A673 (cell line): ENCODE data around the gene LAMA5. TPM values are rescaled to one million over a fixed set of nuclear protein-coding genes. Genes with fewer than 3 reads are reported as not detected.

Experiments used
- BruUV-seq: library from RNA; stranded (reverse); fragments of 400-500 nt; replicated peaks from 2 replicates; lab custom pipeline; 2021; lab: Mats Ljungman, UMichigan
- CTCF ChIA-PET: fragments of 300-600 bp; sonication (Branson Sonifier 250); formaldehyde crosslinking; loops from one replicate; lab custom pipeline; 2022; ENCODE audit warnings: antibody characterized with exemption; lab: Charles Lee
- POLR2A ChIA-PET: fragments of 300-600 bp; sonication (Branson Sonifier 250); formaldehyde crosslinking; loops from one replicate; lab custom pipeline; 2022; ENCODE audit warnings: antibody characterized with exemption; ENCODE audit not compliant: low non-redundant PET; lab: Charles Lee
- DNase-seq: peaks from one replicate; pipeline ENCODE4 v3.0.0-alpha.2; 2015; ENCODE audit warnings: low spot score
- H3K27ac ChIP-seq: fragments of 200-600 bp; sonication (generic); 2 replicates; pipeline ENCODE4 v1.5.1; 2016; ENCODE audit warnings: mixed run types, low read depth, mild to moderate bottlenecking, mixed read lengths, antibody characterized with exemption, low read length; ENCODE audit not compliant: poor library complexity, severe bottlenecking
- H3K27me3 ChIP-seq: fragments of 200-600 bp; sonication (generic); replicated peaks from 2 replicates; pipeline ENCODE4 v1.6.1; 2017; ENCODE audit warnings: mixed run types, low read depth, mild to moderate bottlenecking, mixed read lengths, antibody characterized with exemption, low read length; ENCODE audit not compliant: insufficient read depth, poor library complexity
- H3K36me3 ChIP-seq: fragments of 200-600 bp; sonication (generic); 2 replicates; pipeline ENCODE4 v1.6.1; 2016; ENCODE audit warnings: mixed run types, mild to moderate bottlenecking, mixed read lengths, antibody characterized with exemption, low read length; ENCODE audit not compliant: insufficient read depth, poor library complexity, severe bottlenecking
- H3K4me1 ChIP-seq: fragments of 200-600 bp; sonication (generic); 2 replicates; pipeline ENCODE4 v1.6.1; 2017; ENCODE audit warnings: mixed run types, mild to moderate bottlenecking, mixed read lengths, antibody characterized with exemption, low read length; ENCODE audit not compliant: insufficient read depth, poor library complexity, severe bottlenecking
- H3K4me3 ChIP-seq: fragments of 200-600 bp; sonication (generic); 2 replicates; pipeline ENCODE4 v1.5.1; 2016; ENCODE audit warnings: low read depth, mixed run types, mild to moderate bottlenecking, mixed read lengths, low read length; ENCODE audit not compliant: poor library complexity, severe bottlenecking
- H3K9me3 ChIP-seq: fragments of 200-600 bp; sonication (generic); 2 replicates; pipeline ENCODE4 v1.6.1; 2016; ENCODE audit warnings: mixed run types, low read depth, mild to moderate bottlenecking, mixed read lengths, antibody characterized with exemption, low read length; ENCODE audit not compliant: poor library complexity, severe bottlenecking
- CTCF ChIP-seq: fragments of 300-800, 200-600 bp; sonication (generic); conservative IDR thresholded peaks from 2 replicates; pipeline ENCODE4 v1.5.1; 2017; ENCODE audit warnings: low read depth, mild to moderate bottlenecking, antibody characterized with exemption, low read length, moderate library complexity, mixed read lengths
- EZH2 ChIP-seq: fragments of 200-600 bp; sonication (generic); IDR thresholded peaks from 2 replicates; pipeline ENCODE4 v1.6.1; 2017; ENCODE audit warnings: borderline replicate concordance, low read depth, mild to moderate bottlenecking, mixed read lengths, antibody characterized with exemption, low read length; ENCODE audit not compliant: poor library complexity, severe bottlenecking
- intact Hi-C: fragments of 100-400 bp; cut with micrococcal nuclease; formaldehyde crosslinking; loops from one replicate; pipeline ENCODE4 v1.10.0; 2022; ENCODE audit not compliant: unreplicated experiment
- total RNA-seq: library from RNA; stranded (reverse); gene quantifications from 2 replicates; pipeline ENCODE4 v1.2.3, GENCODE V29; 2021

The LAMA5 gene
- total RNA-seq, 1 experiment from 2014 or later = 4.2 TPM

- H3K27me3 ChIP-seq = peaks cover 23% of the 10 kb centered on the region
- no TSS peak for BruUV-seq
- ChIA-PET CTCF (interaction anchor here (1.2 kb wide), 1 partner anchor 12 kb away, joined by 4 read pairs; no protein-coding TSS in a partner anchor), POLR2A (no interaction called here)
- no peak overlapping the region for H3K4me3 ChIP-seq
- no peaks in the 10 kb centered on the region for H3K36me3 ChIP-seq
- H3K9me3 ChIP-seq = no peaks in the 10 kb centered on the region
- TF ChIP-seq EZH2 = no peak
- peaks cover 29% of the 10 kb centered on the region for H3K4me1 ChIP-seq
- H3K27ac ChIP-seq = no peak overlapping the region
- no peak for DNase-seq
- intact Hi-C loops = no loop called here
Measured at GRCh38 chr20:62370115-62370806, 3.1 kb upstream of the LAMA5 start.

- ChIA-PET CTCF (interaction anchor here (1.2 kb wide), 1 partner anchor 13 kb away, joined by 4 read pairs; no protein-coding TSS in a partner anchor), POLR2A (no interaction called here)
- H3K27ac ChIP-seq = no peak overlapping the region
- no peaks in the 10 kb centered on the region for H3K9me3 ChIP-seq
- intact Hi-C loops = no loop called here
- TF ChIP-seq CTCF = no peak
- peaks cover 29% of the 10 kb centered on the region for H3K4me1 ChIP-seq
- peaks cover 23% of the 10 kb centered on the region for H3K27me3 ChIP-seq
- DNase-seq = no peak
- H3K4me3 ChIP-seq = no peak overlapping the region
- BruUV-seq = no TSS peak
- no peaks in the 10 kb centered on the region for H3K36me3 ChIP-seq
Measured at GRCh38 chr20:62369815-62370114, 2.7 kb upstream of the LAMA5 start.

- Histone ChIP-seq H3K4me1 (peaks cover 29% of the 10 kb centered on the region), H3K27me3 (peaks cover 23% of the 10 kb centered on the region), H3K9me3 (no peaks in the 10 kb centered on the region), H3K27ac (no peak overlapping the region), H3K36me3 (no peaks in the 10 kb centered on the region), H3K4me3 (no peak overlapping the region)
- no peak for DNase-seq
- intact Hi-C loops = no loop called here
- BruUV-seq = no TSS peak
- peak; percentile 36; the same call in 1 of the 2 replicates for TF ChIP-seq CTCF
- TF ChIP-seq EZH2 = no peak
- CTCF ChIA-PET = interaction anchor here (1.2 kb wide), 1 partner anchor 14 kb away, joined by 4 read pairs; no protein-coding TSS in a partner anchor
- POLR2A ChIA-PET = no interaction called here
Measured at GRCh38 chr20:62368976-62369814, 2.1 kb upstream of the LAMA5 start.
